GM12801 (cell line): ENCODE measurements around the gene PBLD.

ENCODE experiments used
- TF ChIP-seq, protein P1 (sequence below): IDR thresholded peaks from one replicate; pipeline ENCODE4 v1.5.1; 2011; ENCODE audit warnings: control low read depth; ENCODE audit not compliant: insufficient read length; ENCODE audit errors: extremely low read depth

The PBLD gene

DNA sequence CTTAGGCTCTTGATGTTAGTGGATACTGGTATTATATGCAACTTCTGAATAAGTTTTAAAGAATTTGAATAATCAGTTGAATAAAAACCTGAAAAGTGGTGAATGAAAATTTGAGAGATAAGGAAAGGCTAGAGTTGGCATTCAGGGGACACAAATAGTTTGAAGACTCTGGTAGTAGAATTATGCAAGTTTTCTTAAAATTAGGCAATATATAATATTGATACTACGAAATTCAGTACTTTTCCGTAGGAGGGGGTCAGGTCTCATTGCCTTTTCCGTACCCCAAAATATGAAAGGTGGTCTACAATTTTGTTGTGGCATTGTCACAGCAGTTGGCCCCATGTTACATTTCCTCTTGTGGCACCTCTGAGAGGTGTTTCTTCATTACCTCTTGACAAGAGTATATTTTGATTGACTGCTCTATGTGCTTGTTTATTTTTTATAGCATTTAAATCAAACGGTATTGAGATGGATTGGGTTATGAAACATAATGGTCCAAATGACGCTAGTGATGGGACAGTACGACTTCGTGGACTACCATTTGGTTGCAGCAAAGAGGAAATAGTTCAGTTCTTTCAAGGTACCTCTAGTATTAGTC lies 4.1 kb upstream of the PBLD start:
- TF ChIP-seq, protein P1, sequence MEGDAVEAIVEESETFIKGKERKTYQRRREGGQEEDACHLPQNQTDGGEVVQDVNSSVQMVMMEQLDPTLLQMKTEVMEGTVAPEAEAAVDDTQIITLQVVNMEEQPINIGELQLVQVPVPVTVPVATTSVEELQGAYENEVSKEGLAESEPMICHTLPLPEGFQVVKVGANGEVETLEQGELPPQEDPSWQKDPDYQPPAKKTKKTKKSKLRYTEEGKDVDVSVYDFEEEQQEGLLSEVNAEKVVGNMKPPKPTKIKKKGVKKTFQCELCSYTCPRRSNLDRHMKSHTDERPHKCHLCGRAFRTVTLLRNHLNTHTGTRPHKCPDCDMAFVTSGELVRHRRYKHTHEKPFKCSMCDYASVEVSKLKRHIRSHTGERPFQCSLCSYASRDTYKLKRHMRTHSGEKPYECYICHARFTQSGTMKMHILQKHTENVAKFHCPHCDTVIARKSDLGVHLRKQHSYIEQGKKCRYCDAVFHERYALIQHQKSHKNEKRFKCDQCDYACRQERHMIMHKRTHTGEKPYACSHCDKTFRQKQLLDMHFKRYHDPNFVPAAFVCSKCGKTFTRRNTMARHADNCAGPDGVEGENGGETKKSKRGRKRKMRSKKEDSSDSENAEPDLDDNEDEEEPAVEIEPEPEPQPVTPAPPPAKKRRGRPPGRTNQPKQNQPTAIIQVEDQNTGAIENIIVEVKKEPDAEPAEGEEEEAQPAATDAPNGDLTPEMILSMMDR, result no peak

DNA sequence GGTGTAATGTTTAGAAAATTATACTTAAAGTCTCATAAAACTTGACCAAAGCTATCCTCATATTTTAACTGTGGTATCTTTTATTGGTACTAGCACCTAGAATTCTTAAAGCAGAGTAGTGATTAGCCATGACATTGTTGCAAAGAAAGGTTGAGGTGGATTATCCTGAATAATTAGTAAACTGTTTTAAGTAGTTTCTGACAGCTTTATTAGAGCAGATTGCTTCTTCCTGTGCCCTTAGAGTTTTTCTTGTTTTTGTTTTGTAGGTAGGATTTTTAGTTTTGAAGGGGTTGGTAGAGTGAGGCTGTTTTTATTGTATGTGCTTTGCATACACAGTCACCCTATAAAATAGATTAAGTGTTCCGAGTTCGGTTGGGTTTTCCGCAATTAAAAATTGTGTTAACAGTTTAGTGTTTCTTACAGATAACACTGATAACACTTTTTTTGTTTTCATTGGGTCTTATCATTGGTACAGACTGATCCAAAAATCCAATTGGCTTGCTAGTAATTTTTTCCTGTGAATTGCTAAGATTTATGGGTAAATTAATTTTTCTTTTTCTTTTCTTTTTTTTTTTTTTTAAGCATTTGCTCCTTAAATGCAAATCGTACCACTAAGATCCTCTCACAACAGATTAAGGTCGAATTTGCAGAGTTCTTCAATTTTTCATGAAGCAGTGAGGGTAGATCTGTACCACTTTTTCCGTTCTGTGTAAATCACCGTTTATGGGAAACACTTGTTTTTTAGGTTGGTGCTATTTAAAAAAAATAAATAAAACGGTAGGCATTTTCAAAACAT lies 2.1 kb upstream of the PBLD start:
- TF ChIP-seq, protein P1, result no peak

DNA sequence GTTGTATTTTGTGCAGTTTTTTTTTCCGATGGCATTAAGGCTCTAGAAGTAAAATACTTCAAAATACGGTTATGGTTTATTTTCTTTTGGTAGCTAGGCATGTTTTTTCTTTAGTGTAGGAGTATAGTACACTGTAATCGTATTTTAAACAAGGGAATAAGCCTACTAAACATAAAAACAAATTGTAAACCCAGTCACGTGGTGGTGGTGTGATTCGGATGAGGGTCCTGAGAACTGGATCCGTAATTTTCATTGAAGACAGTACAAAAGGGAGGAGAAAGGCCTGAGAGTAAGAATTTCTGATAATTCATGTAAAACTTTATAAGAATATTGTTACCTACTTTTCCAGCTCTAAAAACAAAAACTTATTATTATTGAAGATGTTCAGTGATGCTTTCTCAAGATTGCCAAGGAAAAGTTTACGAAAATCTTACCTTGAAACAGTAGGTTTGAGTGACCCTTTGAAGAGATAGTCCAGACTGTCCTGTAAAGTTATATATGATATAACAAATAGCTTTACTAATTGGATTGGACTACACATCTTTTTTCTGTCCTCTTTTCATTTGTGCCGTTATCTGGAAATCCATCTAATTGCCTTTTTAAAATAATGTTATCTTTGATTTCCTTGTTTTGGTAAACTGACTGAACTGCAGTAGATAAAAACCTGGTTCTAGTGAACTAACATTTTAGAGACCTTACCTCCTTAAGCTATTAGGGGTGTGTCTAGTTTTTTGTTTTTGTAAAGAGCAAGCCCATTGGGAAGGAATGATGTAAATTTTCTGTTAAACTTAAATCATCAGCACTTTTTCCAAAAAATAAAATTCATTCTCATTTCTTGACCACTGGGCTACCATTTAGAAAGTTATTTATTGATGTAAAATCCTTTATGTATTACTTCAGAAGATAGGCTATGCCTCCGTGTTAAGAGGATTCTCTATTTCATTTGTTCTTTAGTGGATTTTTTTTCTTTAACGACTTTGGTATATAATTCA lies 1.0 kb upstream of the PBLD start:
- TF ChIP-seq, protein P1, result no peak

DNA sequence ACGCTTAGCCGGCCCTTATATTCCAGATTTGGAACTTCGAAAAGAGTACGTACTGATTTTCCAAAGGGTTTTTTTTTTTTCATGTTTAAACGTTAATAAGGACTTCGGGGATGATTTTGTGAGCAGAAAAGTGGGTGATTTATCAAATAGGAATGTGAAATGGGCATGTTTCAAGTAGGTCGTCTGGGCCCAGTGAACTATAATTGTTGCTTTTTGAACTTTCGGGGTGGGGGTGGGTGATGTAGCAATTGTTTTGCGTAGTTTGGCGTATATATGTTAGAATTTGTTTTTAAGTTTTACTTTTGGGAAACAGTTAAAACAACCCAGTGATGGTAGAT lies 299 bp upstream of the PBLD start:
- TF ChIP-seq, protein P1, result no peak

DNA sequence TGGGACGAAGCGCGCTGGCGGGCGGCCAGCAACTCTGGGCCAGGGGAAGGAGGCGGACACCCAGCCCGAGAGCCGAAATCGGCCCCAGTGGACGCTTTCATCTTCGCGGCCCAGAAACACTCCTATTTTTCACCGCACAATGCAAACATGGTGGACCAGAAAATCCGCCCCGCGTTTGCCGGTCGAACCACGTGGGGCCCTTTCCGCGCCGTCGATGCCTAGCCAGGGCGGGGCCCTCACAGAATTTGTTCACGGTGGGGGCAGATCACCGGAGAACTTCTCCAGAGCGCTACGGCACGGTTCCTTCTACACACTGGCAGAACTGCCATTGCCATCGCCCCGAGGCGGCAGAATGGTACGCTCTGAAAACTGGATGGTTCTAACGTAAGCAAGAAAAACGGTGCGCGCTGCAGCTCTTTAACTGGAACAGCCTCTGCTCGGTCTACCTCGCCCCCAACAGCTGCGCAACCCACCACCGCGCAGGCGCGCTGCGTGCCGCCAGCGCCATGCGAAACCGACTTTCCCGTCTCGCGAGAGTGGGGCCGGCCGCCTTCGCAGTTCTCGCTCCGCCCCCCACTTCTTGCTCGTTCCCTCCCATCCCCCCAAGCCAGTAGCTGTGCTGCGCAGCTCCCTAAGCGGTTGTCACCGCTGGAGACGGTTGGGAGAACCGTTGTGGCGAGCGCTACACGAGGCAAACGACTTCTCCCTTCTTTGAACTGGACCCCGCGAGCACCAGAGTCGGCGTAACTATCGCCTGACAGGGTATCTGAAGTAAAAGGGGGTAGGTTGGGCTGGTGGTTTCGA lies 1.1 kb downstream of the PBLD start, which contains the start of gene HNRNPH3:
Gene HNRNPH3, plus strand, starts transcription at position 610 of the 804 bp plus-strand sequence. CDS start 5,158 bp downstream, outside the sequence.
- TF ChIP-seq, protein P1, result no peak

DNA sequence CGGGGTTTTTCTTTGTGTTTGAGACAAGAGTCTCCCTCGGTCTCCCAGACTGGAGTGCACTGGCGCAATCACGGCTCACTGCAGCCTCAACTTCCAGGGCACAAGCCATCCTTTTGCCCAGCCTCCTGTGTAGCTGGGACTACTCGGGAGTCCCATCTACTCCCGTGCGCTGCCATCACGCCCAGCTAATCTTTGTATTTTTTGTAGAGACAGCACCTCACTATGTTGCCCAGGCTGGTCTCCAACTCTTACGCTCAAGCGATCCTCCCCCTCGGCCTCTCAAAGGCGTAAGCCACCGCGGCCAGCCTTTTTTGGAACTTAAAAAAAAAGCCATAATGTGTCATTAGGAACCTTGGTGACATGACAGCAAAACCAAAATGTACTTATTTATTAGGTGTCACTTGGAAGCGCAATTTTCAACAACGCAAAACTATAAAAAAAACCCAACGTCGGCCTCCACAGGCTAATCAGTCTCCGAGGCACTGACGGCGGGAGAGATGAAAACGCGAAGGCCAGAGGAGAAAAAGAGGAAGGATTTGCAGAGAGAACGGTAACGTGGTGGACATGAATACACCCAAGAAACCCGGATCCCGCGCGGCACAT lies 1.8 kb downstream of the PBLD start:
- TF ChIP-seq, protein P1, result no peak
